Measurements from ENCODE around the gene TMEM62.

TMEM62 gene

GRCh38 chr15:43133430-43134156, at the start of gene TMEM62:
Gene TMEM62, plus strand, starts transcription at chr15:43133586. Its CDS starts 217 bp downstream, at chr15:43133803.
- Histone ChIP-seq H3K27me3 (ENCODE audit: control insufficient read depth, insufficient read depth, low read length) (peaks cover 23% of the 10 kb centered on the region), H3K9me3 (ENCODE audit: control insufficient read depth, insufficient read depth, low read depth, low read length) (peaks cover 8% of the 10 kb centered on the region; the same call in 1 of the 2 replicates), H3K4me3 (ENCODE audit: low read depth, low read length) (peak within 1 kb of the TSS; percentile 78), H3K36me3 (ENCODE audit: control insufficient read depth, insufficient read depth, low read length) (peaks cover 17% of the 10 kb centered on the region; the same call in 1 of the 2 replicates), H3K4me1 (ENCODE audit: control insufficient read depth, insufficient read depth, low read length) (peaks cover 4% of the 10 kb centered on the region; the same call in 1 of the 2 replicates), H3K27ac (ENCODE audit: low read depth, low read length) (no peak within 1 kb of the TSS), H3K9ac (ENCODE audit: low read length) (peak within 1 kb of the TSS; percentile 79)

GRCh38 chr15:43085921-43086320, 47.5 kb upstream of the TMEM62 start:
- Histone ChIP-seq H3K9ac (ENCODE audit: low read length) (no peak overlapping the region), H3K36me3 (ENCODE audit: control insufficient read depth, insufficient read depth, low read length) (peaks cover 36% of the 10 kb centered on the region), H3K27ac (ENCODE audit: low read depth, low read length) (no peak overlapping the region; the same call in 1 of the 2 replicates), H3K27me3 (ENCODE audit: control insufficient read depth, insufficient read depth, low read length) (no peaks in the 10 kb centered on the region), H3K4me1 (ENCODE audit: control insufficient read depth, insufficient read depth, low read length) (0 out of 2 replicates have a peak, but pooled peaks cover 3% of the 10 kb centered on the region), H3K4me3 (ENCODE audit: low read depth, low read length) (no peak overlapping the region), H3K9me3 (ENCODE audit: control insufficient read depth, insufficient read depth, low read depth, low read length) (no peaks in the 10 kb centered on the region)

- no peaks in the 10 kb centered on the region for H3K9me3 ChIP-seq (ENCODE audit: control insufficient read depth, insufficient read depth, low read depth, low read length)
- H3K36me3 ChIP-seq (ENCODE audit: control insufficient read depth, insufficient read depth, low read length): peaks cover 30% of the 10 kb centered on the region
- H3K27me3 ChIP-seq (ENCODE audit: control insufficient read depth, insufficient read depth, low read length): no peaks in the 10 kb centered on the region
- no peak overlapping the region; the same call in 1 of the 2 replicates for H3K27ac ChIP-seq (ENCODE audit: low read depth, low read length)
- H3K4me3 ChIP-seq (ENCODE audit: low read depth, low read length): no peak overlapping the region
- H3K9ac ChIP-seq (ENCODE audit: low read length): no peak overlapping the region
- 0 out of 2 replicates have a peak, but pooled peaks cover 3% of the 10 kb centered on the region for H3K4me1 ChIP-seq (ENCODE audit: control insufficient read depth, insufficient read depth, low read length)
Observed at GRCh38 chr15:43086551-43086950, 46.8 kb upstream of the TMEM62 start.

DNA sequence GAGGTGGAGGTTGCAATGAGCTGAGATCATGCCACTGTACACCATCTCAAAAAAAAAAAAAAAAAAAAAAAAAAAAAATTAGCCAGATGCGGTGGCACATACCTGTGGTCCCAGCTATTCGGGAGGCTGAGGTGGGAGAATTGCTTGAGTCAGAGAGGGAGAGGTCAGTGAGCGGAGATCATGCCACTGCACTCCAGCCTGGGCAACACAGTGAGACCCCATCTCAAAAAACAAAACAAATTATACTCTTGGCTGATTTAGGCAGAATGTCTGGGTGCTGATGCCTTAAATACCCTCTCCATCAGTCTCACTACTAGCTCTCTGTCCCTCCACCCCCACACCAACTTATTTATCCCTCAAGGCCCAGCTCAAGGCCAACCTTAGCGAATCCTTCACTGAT, 41.5 kb upstream of the TMEM62 start:
- no peaks in the 10 kb centered on the region for H3K4me1 ChIP-seq (ENCODE audit: control insufficient read depth, insufficient read depth, low read length)
- H3K9me3 ChIP-seq (ENCODE audit: control insufficient read depth, insufficient read depth, low read depth, low read length): no peaks in the 10 kb centered on the region
- no peak overlapping the region for H3K27ac ChIP-seq (ENCODE audit: low read depth, low read length)
- no peak overlapping the region for H3K4me3 ChIP-seq (ENCODE audit: low read depth, low read length)
- H3K27me3 ChIP-seq (ENCODE audit: control insufficient read depth, insufficient read depth, low read length): no peaks in the 10 kb centered on the region
- H3K9ac ChIP-seq (ENCODE audit: low read length): no peak overlapping the region
- H3K36me3 ChIP-seq (ENCODE audit: control insufficient read depth, insufficient read depth, low read length): no peaks in the 10 kb centered on the region

GRCh38 chr15:43093026-43093425, 40.4 kb upstream of the TMEM62 start:
- Histone ChIP-seq H3K4me1 (ENCODE audit: control insufficient read depth, insufficient read depth, low read length) (no peaks in the 10 kb centered on the region), H3K9me3 (ENCODE audit: control insufficient read depth, insufficient read depth, low read depth, low read length) (no peaks in the 10 kb centered on the region), H3K27me3 (ENCODE audit: control insufficient read depth, insufficient read depth, low read length) (no peaks in the 10 kb centered on the region), H3K27ac (ENCODE audit: low read depth, low read length) (0 out of 2 replicates have a peak overlapping the region, but pooled peaks have one; percentile 16), H3K9ac (ENCODE audit: low read length) (no peak overlapping the region), H3K36me3 (ENCODE audit: control insufficient read depth, insufficient read depth, low read length) (peaks cover 8% of the 10 kb centered on the region), H3K4me3 (ENCODE audit: low read depth, low read length) (no peak overlapping the region)

- H3K27ac ChIP-seq (ENCODE audit: low read depth, low read length): no peak overlapping the region
- H3K9me3 ChIP-seq (ENCODE audit: control insufficient read depth, insufficient read depth, low read depth, low read length): no peaks in the 10 kb centered on the region
- H3K36me3 ChIP-seq (ENCODE audit: control insufficient read depth, insufficient read depth, low read length): peaks cover 11% of the 10 kb centered on the region
Observed at GRCh38 chr15:43094416-43095030, 38.9 kb upstream of the TMEM62 start.

DNA sequence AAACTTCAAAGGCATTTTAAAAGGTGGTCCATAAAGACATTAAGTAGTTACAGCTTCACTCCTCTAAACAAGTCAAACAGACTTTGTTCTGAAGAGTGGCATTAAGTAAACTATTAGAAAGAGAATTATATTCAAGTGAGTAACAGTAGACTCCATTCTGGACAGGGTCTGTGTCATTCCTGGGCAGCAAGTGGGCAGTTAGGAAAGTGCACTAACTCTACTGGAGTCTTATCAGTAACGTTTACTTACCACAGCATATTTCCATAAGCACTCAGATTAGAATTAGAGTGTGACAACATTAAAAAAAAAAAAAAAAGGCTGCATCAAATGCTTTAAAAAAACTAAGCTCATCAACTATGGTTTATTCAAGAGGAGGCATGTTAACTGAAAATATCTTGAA, 38.1 kb upstream of the TMEM62 start:
- no peak overlapping the region for H3K4me3 ChIP-seq (ENCODE audit: low read depth, low read length)
- H3K4me1 ChIP-seq (ENCODE audit: control insufficient read depth, insufficient read depth, low read length): no peaks in the 10 kb centered on the region
- peaks cover 13% of the 10 kb centered on the region for H3K36me3 ChIP-seq (ENCODE audit: control insufficient read depth, insufficient read depth, low read length)
- no peak overlapping the region for H3K27ac ChIP-seq (ENCODE audit: low read depth, low read length)
- no peak overlapping the region for H3K9ac ChIP-seq (ENCODE audit: low read length)
- no peaks in the 10 kb centered on the region for H3K9me3 ChIP-seq (ENCODE audit: control insufficient read depth, insufficient read depth, low read depth, low read length)
- no peaks in the 10 kb centered on the region for H3K27me3 ChIP-seq (ENCODE audit: control insufficient read depth, insufficient read depth, low read length)

More at GRCh38 chr15:43094416-43095030, 38.9 kb upstream of the TMEM62 start:
- H3K27me3 ChIP-seq (ENCODE audit: control insufficient read depth, insufficient read depth, low read length): no peaks in the 10 kb centered on the region
- no peak overlapping the region for H3K4me3 ChIP-seq (ENCODE audit: low read depth, low read length)
- no peaks in the 10 kb centered on the region for H3K4me1 ChIP-seq (ENCODE audit: control insufficient read depth, insufficient read depth, low read length)
- no peak overlapping the region for H3K9ac ChIP-seq (ENCODE audit: low read length)

DNA sequence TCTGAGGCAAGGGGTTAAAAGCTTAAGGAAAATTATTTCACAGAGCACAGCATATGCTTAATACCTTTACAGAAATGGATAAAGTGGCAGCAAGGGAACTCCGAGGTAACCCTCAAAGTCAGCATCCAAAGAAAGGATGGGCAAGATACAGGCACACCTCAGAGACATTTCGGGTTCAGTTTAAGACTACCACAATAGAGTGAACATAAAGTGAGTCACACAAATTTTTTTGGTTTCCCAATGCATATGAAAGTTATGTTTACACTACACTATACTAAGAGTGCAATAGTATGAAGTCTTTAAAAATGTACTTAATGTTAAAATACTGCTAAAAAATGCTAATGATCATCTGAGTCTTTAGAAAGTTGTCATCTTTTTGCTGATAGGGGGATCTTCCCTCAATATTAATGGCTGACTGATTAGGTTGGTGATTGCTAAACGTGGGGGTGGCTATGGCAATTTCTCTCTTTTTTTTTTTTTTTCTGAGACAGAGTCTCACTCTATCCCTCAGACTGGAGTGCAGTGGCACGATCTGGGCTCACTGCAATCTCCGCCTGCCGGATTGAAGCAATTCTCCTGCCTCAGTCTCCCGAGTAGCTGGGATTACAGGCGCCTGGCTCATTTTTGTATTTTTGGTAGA, 37.6 kb upstream of the TMEM62 start:
- Histone ChIP-seq H3K4me1 (ENCODE audit: control insufficient read depth, insufficient read depth, low read length) (no peaks in the 10 kb centered on the region), H3K9me3 (ENCODE audit: control insufficient read depth, insufficient read depth, low read depth, low read length) (no peaks in the 10 kb centered on the region), H3K9ac (ENCODE audit: low read length) (no peak overlapping the region), H3K27me3 (ENCODE audit: control insufficient read depth, insufficient read depth, low read length) (no peaks in the 10 kb centered on the region), H3K27ac (ENCODE audit: low read depth, low read length) (no peak overlapping the region), H3K4me3 (ENCODE audit: low read depth, low read length) (no peak overlapping the region), H3K36me3 (ENCODE audit: control insufficient read depth, insufficient read depth, low read length) (peaks cover 16% of the 10 kb centered on the region)

DNA sequence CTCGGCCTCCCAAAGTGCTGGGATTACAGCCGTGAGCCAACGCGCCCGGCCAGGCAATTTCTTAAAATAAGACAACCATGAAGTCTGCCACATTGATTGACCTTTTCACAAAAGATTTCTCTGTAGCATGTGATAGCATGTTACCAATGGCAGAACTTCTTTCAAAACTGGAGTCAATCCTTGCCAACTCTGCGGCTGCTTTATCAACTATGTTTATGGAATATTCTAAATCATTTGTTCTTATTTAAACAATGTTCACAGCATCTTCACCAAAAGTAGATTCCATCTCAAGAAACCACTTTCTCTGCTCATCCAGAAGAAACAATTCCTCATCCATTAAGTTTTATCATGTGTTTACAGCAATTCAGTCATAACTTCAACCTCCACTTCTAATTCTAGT, 37.0 kb upstream of the TMEM62 start:
- no peak overlapping the region for H3K27ac ChIP-seq (ENCODE audit: low read depth, low read length)

GRCh38 chr15:43099105-43099845, 34.1 kb upstream of the TMEM62 start:
- H3K4me3 ChIP-seq (ENCODE audit: low read depth, low read length): no peak overlapping the region
- no peaks in the 10 kb centered on the region for H3K9me3 ChIP-seq (ENCODE audit: control insufficient read depth, insufficient read depth, low read depth, low read length)
- no peaks in the 10 kb centered on the region for H3K4me1 ChIP-seq (ENCODE audit: control insufficient read depth, insufficient read depth, low read length)
- H3K36me3 ChIP-seq (ENCODE audit: control insufficient read depth, insufficient read depth, low read length): peaks cover 25% of the 10 kb centered on the region
- H3K27ac ChIP-seq (ENCODE audit: low read depth, low read length): no peak overlapping the region
- H3K9ac ChIP-seq (ENCODE audit: low read length): no peak overlapping the region
- no peaks in the 10 kb centered on the region for H3K27me3 ChIP-seq (ENCODE audit: control insufficient read depth, insufficient read depth, low read length)

More for the DNA sequence above, 37.0 kb upstream of the TMEM62 start:
- Histone ChIP-seq H3K4me1 (ENCODE audit: control insufficient read depth, insufficient read depth, low read length) (no peaks in the 10 kb centered on the region), H3K36me3 (ENCODE audit: control insufficient read depth, insufficient read depth, low read length) (peaks cover 22% of the 10 kb centered on the region), H3K9ac (ENCODE audit: low read length) (no peak overlapping the region), H3K9me3 (ENCODE audit: control insufficient read depth, insufficient read depth, low read depth, low read length) (no peaks in the 10 kb centered on the region), H3K27me3 (ENCODE audit: control insufficient read depth, insufficient read depth, low read length) (no peaks in the 10 kb centered on the region), H3K4me3 (ENCODE audit: low read depth, low read length) (no peak overlapping the region)
